Renal cortex interstitium (tissue), 11 donors: Measurements from ENCODE around the gene S100A5. TPM values are rescaled to one million over a fixed set of nuclear protein-coding genes. Genes with fewer than 3 reads are reported as not detected.
"Not testable (repeated sequence)": the region's sequence is repeated elsewhere in the genome, so short reads cannot be mapped to it uniquely, and the experiment has no call there.

Source experiments
- DNase-seq, 11 donors: peaks; one replicate each; pipeline ENCODE4 v3.0.0-alpha.2; 2013; ENCODE audit warnings: low read depth in 9 of 11, low spot score in 4 of 11; ENCODE audit errors: extremely low read depth in 1 of 11
- polyA plus RNA-seq, 3 donors: library from polyadenylated mRNA; unstranded; fragments of 120-200 nt; gene quantifications; one replicate each; pipeline ENCODE4 v1.2.1, GENCODE V29; 2013; ENCODE audit not compliant: insufficient read length in 3 of 3

Gene S100A5
- polyA plus RNA-seq, 3 donors, result 0.85 to 1.3 (median 1.2) TPM

DNA sequence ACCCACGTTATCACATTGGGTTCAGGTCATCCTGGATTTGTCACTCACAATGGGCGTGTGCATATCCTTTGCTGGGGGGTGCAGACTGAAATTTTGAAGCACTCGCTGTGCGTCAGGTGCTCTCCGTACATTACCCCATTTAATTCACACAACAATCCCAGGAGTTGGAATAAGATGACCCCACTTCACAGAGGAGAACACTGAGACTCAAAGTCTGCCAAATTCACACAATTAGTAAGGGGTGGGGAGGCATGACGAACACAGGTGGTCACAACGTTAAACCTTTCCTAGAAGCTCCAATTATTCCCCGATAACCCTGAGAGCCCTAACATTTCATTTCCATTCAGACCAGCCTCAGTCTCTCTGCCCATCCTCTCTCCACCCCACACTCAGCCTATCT, 28.7 kb upstream of the S100A5 start:
- no peak for DNase-seq

DNA sequence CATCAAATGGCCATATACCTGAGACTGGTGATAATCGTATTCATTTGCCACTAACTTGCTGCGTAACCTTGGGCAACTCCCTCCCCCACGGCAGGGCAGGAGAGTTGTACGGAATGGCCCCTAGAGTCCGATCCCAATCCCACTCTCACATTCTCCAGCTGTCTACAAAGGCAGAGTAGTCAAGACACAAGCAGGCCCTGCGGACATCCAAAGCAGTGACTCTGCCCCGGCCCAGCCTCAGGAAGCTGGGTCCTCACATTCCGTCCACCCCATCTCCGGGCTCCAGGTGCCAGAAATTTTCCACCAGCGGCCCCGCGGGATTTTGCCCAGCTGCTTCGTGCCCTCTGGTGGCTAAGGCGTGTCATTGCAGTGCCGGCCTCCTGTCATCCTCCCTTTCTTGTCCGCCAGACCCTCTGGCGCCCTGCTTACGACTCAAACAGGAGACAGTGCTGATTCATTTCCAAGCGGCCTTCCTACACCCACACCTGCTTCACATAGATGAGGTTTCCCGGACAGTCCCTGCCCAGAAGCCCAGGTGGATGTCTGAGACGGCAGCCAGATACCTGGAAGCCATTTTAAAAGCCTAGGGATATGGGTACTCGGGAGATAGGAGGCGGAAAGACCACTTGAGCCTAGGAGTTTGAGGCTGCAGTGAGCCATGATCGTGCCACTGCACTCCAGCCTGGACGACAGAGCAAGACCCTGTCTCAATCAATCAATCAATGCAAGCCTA, 27.8 kb upstream of the S100A5 start:
- peak in 10 of 11 donors; percentile 71 to 86 (median 82) for DNase-seq

DNA sequence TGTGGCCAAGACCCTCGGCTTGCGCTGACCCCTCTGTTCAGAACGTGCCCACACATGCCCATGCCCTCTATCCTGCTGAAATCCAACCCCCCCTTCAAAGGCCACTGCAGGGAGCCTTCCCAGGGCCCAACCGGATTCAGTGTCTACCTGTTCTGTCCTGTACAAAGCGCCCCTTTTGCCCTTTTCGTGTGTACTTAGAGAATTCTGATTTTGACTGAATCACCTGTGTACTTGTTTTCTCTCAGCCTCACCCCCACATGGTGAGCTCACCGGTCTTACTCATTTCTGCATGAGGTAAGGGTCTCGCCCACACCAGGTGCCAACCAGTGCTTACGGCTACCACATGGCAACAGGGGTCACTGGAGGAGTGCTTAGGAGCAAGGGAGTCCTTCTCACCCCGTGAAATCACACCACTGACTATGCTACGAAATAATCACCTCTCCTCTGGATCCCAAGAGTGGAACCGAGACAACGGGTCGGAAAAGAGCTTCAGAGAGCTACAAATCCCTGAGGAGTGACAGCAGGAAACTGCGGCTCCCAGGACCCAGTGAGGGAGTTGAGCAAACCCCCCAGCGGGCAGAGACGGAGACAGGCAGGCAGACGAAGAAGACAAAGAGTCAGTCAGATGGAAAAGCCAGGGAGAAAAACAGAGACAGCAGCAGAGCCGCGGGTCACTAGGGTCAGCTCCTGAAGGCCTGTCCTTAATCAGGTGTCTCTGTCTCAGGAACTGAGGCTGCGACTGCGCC, 27.1 kb upstream of the S100A5 start:
- no peak for DNase-seq

DNA sequence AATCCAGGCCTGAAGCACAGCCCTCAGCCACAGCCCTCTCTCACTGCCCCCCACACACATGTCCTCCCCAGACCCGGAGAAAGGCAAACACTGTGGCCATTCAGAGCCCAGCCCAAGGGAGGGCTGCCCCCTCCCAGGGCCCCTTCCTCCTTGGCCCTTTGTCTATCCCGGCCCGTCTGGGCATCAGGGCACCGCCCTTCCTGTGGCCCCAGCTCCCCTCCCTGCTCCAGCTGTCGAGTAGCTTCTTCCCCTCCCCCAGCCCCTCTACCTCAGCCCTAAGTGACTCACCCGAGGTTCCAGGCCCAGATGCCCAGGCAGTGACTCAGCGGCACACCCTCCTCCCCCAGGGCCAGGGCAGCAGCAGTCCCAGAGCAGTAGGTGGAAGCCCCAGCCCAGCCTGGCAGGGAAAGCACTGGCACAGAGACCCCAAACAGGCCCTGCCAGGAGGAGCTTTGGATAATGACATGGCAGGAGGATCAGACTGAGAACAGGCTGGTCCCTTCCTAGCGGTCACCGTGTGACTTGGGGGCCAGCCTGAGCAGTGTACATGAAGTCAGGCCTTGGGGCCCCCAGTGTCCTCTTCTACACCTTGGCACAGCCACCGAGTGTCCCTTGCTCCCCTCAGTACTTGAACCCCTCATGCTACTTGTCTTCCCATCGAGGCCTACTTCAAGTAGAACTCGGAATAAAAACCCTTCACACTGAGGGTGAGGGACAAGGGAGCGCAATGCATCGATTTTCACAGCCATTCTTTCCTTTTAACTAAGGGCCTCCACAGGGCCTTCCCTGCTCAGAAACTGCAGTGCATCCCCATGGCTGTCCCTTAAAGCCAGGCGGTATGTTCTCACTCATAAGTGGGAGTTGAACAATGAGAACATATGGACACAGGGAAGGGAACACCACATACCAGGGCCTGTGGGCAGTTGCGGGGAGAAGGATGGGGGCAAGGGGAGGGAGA, 26.0 kb upstream of the S100A5 start:
- peak in 4 of 11 donors; percentile 46 to 77 (median 70) for DNase-seq

DNA sequence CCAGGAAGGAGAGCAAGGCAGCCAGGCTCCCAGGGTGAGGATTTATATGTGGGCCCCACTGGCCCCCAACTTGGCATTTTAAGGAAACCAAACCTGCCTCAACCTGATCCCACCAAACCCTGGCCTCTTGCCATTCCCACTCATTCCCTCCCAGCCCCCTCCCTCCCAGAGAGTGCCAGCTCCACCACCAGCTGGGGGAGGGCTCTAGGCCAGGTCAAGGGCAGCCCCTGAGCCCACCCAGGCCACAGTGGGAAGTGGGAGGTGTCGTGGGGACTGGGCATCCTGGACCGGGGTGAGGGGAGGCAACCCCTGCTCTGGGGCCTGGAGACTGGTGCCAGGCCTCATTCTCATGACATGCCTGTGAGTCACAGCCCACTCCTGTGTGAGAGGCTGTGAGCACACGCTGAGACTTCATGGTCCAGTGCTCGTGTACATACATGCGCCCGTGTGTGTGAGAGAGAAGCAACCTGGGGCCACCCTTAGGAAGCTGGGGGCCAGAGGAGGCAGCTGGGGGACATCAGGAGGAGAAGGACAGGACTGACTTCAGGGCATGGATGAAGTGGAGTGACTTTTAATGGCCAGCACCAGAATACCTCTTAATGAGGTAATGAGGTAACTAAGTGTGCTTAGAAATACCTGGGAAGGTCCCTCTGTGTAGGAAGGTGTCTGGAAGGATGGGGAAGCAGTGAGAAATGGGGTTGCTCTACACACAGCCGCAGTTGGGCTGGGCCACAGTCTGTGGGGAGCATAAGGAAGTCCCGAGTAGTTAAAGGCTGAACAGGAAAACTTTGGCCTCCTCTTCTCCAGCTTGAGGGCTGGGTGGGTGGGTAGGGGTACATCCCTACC, 25.0 kb upstream of the S100A5 start, which contains the start of gene S100A2:
Gene S100A2 (minus strand): TSS at position 316 of the 846 bp plus-strand sequence. CDS start 1,967 bp downstream, outside the sequence.
- no peak for DNase-seq

DNA sequence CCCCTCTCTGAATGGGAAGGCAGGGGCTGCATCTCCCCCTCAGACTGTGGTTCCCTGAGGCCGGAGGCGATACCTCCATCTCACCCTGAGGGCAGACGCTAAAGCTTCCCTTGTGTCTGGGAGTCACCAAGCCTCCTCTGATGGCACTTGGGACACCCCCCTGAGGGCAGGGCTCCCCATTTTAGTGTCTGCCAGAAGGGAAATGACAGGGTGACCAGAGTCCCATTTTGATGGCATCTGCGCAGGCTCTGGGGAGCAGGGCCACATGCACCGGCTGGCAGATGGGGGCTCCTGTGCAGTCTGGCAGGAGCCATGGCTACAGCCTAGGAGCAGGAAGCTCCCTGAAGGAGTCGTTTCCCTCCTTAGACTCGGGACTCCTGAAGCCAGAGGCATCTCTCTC, 23.3 kb upstream of the S100A5 start:
- no peak for DNase-seq

DNA sequence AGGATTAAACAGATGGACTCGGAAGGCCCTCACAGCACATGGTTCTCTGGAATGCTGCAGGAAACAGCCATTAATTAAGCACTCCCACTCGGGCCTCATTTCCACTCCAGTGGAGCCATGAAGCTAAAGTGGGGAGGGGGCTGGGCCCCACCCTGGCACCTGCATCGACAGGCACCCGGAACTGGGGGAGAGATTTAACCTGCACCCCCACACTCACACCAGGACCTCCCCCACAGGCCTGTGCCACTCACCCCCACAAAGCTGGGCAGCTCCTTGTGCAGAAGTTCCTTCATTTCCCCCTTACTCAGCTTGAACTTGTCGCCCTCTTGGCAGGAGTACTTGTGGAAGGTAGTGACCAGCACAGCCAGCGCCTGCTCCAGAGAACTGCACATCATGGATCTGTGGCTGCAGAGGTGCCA, 22.8 kb upstream of the S100A5 start:
- DNase-seq, result peak in 1 of 11 donors; percentile 55

DNA sequence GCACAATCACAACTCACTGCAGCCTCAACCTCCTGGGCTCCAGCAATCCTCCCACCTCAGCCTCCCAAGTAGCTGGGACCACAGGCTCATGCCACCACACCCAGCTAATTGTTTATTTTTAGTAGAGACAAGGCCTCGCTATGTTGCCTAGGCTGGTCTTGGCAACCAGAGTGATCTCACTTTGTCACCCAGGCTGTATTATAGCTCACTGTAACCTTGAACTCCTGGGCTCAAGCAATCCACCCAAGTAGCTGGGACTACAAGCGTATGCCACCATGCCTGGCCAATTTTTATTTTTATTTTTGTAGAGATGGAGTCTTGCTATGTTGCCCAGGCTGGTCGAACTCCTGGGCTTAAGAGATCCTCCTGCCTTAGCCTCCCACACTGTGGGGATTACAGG, 21.3 kb upstream of the S100A5 start:
- not testable (repeated sequence) for DNase-seq

DNA sequence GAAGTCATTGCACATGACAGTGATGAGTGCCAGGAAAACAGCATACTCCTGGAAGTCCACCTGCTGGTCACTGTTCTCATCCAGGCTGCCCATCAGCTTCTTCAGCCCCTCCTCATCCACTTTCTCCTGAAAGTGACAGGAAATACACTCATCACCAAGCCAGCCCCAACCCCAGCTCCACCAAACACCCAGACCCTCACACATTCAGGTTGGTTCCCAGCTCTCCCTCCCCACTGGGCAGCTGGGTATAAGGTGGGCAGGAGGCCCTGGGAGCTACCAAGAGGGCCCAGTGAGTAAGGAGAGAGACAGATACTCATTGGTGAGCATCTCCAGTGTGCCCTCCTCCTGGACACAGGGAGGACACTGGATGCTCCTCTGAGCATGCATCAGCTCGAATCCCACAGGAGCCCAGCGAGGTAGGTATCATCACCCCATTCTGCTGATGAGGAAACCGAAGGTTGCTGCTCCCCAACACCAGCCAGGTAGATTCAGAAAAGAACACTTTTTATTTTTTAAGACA, 20.8 kb upstream of the S100A5 start:
- DNase-seq, result no peak

DNA sequence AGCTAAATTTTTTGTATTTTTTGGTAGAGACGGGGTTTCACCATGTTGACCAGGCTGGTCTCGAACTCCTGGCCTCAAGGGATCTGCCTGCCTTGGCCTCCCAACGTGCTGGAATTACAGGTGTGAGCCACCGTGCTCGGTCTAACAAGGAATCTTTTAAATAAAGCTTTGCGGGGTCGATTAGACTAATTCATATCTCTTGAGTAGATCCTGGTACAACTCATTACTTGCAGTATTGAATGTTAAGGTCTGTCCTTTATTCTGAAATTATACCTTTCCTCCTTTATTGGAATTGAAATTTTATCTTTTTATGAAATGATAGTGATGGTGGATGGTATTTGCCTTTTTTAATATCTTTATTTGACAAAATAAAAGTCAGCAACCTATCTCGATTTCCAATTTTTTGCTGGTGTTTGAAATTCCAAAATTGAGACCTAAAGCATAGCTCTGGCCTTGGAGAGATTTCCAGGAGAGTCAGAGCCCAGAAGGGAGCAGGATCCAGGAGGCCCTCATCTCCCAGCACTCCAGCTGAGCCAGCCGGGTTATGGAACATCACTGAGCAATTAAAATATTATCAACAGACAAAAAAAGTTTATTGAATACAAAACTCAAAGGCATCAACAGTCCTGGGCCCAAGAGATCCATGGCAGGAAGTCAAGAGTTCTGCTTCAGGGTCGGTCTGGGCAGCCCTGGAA, 20.2 kb upstream of the S100A5 start:
- DNase-seq, result no peak

DNA sequence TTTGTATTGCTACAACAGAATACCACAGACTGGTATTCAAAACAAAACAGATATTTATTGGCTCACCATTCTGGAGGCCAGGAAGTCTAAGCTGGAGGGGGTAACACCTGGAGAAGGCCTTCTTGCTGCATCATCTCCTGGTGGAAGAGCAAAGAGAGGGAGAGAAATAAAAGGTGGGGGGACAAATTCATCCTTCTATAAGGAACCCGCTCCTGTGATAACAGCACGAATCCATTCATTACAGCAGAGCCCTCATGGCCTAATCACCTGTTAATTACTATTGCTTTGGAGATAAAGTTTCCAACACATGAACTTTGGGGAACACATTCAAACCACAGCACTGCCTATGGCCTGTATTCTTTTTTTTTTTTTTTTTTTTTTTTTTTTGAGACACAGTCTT, 19.5 kb upstream of the S100A5 start:
- no peak for DNase-seq

DNA sequence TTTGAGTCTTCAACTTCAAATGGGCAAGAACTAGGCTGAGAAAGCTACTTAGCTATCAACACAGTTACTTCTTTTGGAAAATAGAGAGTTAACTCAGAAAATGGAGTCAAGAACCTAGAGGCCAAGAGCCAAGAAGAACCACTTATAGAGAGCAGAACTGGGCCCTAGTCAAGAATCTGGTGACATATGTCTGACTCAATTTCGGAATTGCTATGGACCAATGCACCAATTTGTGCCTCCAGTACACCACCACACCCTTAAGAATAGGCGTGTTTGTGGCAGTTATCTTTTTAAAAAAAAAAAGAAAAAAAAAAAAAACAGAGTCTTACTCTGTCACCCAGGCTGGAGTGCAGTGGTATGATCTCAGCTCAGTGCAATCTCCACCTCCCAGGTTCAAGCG, 17.1 kb upstream of the S100A5 start:
- DNase-seq, result no peak

DNA sequence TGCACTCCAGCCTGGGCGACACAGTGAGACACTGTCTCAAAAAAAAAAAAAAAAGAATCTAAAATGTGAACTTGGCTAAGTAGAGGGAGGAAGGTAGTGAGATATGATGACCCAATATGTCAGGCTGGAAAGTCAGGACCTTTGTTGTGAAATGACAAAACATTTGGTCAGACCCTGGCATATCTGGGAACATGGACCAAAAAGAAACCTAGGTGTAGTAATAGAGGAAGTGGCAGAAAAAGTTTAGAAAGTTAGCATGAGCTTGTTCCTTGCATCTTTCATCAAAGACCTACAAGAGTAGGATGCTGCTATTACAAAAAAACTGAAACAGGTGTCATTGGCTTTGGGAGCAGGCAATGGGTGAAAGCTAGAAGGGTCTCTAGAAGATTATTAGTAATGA, 15.6 kb upstream of the S100A5 start:
- DNase-seq, result no peak

DNA sequence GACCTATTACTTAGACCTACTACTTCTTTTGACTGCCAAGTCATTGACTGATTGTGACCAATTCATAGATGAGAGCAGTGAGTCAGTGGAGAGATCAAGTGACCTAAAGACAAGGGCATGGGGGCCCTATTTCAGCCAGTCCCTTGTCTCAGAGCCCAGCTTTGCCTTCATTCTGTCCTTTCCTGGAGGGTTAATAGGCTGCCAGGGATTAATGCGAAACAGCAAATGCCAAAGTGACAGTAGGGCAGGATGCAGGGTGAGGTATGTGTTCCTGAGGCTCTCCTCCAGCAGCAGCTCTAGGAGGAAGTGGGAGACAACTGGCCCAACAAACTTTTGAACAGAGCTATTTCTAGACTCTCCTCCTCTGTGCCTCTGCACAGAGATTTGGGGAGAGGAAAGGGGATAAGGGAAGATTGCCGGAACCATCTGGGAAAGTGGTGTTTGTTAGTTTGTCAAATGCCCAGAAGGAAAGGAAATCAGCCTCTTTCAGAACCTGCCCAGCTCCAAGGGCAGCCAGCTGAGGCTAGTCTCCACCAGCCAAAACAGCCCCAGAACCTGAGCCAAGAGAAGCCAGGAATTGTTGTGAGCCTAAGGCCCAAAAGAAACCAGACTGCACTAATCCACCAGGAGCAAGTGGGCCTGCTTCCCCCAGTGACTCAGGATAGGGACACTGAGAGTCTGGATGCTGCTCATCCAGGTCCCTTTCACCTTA, 13.3 kb upstream of the S100A5 start:
- DNase-seq, result no peak

DNA sequence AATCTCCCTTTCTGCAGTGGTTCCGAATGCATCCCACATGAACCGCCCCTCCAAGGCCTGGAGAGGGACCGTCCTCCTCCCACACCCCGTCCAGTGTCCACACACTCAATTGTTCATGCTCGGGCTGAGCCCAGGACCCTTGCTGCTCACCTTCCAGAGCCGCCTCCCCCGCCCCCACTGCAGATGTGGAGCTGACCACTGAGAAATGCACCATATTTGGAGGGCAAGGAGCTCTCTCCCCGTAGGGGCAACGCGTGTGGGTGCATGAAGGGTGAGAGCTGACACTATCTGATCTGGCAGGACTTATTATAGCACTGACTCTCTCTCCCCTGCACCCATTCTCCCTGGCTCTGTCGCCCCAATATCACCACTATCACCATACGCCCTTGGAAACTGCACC, 12.4 kb upstream of the S100A5 start:
- no peak for DNase-seq

DNA sequence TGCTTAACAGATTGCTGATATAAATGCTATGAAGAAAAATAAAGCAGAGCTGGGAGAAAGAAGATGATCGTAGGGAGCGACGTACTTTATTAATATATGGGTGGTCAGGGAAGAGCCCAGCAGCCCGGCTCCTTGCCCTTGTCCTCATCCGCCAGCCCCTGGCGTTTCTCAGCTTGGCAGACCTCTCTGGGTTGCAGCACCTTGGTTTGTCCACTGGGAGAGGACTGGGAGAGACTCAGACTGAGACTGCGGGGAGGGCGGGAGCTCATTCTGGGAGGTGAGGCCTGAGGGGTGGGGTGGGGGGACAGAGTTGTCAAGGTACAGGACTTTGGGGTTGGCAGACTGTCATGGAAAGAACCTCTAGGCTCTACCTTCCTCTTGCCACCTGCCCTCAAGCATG, 11.6 kb upstream of the S100A5 start:
- no peak for DNase-seq

DNA sequence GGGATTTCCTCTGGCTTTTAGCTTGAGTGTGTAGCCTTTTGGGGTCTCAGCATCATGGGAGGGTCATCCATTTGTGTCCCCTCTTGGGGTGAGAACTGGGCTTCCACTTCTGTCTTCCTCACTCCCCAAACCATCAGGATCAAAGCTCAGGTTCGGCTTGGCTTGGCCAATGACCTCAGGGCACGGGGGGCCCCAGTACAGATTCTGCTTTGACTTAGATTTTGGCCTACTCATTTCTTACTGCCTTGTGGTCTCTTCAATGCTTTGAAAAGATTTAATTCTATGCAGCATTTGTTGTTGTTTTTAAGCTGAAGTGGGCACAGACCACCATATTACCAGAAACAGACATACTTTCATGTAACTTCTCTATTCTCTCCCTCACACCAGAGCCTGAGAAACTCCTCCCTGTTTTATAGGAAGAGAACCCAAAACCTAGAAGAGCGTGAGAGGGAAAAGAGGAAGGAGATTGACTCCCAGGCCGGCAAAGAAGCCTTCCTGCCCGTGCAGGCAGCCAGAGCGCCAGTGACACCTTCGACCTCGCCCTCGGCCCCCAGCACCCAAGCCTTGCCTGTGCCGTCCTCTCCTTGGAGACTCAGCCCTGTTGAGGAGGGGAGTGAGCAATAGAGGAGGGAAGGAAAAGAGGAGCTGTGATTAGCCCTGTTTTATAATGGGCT, 10.2 kb upstream of the S100A5 start:
- DNase-seq, result no peak
